COLO668 (cell line): ENCODE results near the gene RAB37.

Experiments
- DNase-seq: peaks from one replicate; lab custom pipeline; 2025; ENCODE audit not compliant: unreplicated experiment; lab: John Stamatoyannopoulos, UW

Gene RAB37

DNA sequence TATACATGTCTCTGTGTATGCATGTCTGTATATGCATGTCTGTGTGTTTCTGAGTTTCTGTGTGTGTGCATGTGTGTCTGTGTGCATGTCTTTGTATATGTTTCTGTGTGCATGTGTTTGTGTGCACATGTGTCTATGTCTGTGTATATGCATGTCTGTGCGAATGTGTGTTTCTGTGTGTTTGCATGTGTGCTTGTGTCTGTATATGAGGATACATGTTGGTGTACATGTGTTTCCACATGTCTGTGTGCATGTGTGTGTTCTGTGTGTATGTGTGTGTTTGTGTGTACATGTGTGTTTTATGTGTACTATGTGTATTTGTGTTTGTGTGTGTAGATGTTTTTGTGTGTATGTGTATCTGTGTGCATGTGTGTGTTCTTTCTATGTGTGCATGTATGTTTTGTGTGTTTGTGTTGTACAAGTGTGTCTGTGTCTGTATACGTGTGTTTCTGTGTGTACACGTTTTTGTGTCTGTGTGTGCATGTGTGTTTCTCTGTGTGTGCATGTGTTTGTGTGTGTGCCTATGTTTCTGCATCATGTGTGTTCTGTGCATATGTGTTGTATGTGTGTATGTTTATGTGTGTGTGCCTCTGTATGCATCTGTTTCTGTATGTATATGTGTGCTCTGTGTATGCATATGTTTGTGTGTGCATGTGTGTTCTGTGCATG, 8.9 kb upstream of the RAB37 start:
- no peak for DNase-seq

- DNase-seq = no peak
Observed at GRCh38 chr17:74728702-74729075, 8.4 kb upstream of the RAB37 start.

DNA sequence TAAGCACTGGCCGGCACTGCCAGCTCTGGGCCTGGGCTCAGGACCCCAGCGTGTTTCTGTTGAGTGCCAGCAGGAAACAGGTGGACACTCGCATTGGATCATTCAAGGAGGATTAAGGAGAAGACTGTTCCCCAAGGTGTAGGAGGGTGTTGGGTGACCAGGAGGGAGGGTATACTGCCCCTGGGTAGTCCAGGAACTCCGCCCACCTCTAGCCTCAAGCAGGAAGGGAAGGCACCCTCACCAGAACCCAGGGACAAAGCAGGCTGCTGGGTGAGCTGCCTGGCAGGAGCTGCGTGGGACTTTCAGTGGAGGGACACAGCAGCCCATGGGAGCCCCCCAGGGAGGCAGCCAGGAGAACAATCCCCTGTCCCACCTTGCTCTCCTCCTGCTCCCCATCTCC, 7.7 kb upstream of the RAB37 start:
- DNase-seq = no peak

DNA sequence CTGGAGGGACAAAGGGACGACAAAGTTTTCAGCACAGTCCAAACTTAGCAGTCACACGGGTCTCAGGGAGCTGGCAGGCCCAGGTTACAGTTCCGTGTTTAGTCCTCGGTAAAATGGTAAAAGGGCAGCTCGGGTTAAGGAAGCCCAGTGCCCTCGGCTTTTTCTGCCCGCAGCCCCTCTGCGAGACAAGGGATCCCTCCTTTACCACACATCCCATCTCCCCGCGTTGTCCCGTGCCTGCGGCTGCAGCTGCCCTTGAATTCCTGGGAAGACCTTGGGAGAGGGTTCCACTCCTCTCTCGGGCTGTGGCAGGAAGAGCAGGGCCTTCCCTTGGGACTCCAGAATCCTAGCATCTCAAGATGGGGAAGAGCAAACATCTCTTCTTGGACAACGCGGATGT, 7.2 kb upstream of the RAB37 start:
- DNase-seq = no peak

- DNase-seq = no peak
Observed at GRCh38 chr17:74730491-74731346, 6.3 kb upstream of the RAB37 start.

DNA sequence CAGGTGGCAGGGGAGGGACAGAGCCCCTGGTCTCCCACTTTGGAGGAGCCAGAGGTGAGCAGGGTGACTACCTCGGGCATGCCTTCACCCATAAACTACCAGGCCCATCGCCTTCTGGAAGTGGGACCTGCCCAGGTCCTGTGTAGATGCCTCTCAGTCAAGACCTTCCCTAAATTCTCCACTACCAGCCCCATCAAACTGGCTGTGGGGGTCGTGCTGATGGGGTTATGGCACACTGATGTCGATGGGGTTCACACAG, 5.8 kb upstream of the RAB37 start:
- no peak for DNase-seq

DNA sequence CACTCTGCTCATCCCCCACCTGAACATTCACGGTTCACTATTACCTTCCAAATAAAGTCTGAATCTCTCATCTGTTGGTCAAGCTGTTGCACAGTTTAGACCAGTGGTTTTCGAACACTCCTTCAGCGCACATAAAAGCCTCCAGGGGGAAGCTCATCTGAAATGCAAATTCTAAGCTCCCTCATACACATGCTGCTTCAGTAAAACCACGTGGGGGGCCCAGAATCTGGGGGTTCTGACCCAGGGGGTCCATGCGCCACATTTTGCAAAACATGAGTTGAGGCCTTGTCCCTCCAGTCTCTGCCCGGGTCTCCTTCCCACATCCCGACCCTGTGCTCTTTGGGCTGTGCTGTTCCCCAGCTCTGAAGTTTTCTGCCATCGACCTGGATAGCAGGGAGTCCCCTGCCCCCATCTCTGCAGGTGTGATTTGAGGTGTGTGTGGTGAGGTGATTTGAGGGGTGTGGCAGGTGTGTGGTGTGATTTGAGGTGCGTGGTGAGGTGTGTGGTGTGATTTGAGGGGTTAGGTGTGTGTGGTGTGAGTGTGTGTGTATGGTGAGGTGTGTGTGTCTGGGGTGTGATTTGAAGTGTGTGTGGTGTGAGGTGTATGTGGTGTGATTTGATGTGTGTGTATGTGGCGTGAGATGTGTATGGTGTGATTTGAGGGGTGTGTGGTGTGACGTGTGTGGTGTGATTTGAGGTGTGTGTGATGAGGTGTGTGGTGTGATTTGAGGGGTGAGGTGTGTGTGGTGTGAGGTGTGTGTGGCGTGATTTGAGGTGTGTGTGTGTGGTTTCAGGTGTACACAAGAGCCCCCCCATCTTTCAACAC, 4.8 kb upstream of the RAB37 start:
- DNase-seq = no peak

GRCh38 chr17:74733365-74734122, 3.5 kb upstream of the RAB37 start:
- no peak for DNase-seq

- no peak for DNase-seq
Observed at GRCh38 chr17:74734256-74734655, 2.8 kb upstream of the RAB37 start.

GRCh38 chr17:74737299-74738050, 419 bp downstream of the RAB37 start:
- DNase-seq = peak; percentile 31

GRCh38 chr17:74738051-74738996, 1.3 kb downstream of the RAB37 start:
- DNase-seq = peak; percentile 63

GRCh38 chr17:74739227-74739831, 2.3 kb downstream of the RAB37 start:
- DNase-seq = no peak

- no peak for DNase-seq
Observed at GRCh38 chr17:74740173-74740572, 3.1 kb downstream of the RAB37 start.

DNA sequence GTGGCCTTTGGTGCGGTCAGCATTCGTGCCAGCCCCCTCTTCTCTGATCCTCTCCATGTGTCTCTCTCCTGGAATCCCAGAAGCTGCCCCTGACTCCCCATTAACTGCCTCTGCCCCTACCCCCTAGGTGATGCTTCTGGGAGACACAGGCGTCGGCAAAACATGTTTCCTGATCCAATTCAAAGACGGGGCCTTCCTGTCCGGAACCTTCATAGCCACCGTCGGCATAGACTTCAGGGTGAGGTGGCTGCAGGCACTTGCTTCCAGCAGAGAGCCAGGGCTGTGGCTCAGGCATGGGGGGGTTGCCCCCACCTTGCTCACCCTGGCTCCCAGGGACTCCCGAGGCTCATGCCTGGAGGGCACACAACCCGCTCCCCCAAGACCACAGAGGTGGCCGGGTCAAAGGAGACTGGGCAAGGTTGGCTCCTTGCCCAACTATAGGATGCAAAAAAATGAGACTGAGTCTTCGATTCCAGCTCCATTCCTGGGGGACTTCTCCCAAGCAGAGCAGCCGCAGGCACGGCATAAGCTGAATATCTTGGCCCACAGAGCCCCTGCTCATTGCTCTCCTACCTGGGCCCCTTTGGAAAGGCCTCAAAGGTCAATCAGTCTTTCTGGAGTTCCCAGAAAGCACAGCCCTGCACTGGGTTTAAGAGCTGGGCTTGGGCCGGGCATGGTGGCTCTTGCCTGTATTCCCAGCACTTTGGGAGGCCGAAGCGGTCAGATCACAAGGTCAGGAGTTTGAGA, 3.8 kb downstream of the RAB37 start:
- no peak for DNase-seq

GRCh38 chr17:74742153-74742515, 5.1 kb downstream of the RAB37 start:
- DNase-seq = peak; percentile 74

DNA sequence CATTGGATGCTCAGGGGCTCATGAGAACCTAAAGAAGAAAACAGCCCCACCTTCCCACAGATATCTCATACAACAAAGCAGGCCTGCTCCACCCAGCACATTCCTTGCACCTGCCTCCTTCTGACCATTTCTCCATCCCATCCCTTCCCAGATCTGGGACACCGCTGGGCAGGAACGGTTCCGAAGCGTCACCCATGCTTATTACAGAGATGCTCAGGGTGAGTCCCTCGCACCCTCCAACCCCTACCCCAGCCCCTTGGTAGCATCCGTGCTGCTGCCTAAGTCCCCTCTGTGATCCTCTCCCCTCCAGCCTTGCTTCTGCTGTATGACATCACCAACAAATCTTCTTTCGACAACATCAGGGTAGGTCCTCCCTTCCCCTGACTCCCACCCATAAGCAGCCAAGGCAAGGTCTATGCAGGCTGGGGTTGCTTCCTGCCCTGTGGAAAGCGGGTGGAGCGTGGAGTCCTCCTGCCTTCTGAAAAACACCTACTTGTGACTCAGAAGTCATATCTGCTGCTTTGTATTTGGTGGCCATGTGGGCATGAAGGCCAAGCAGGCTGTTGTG, 6.0 kb downstream of the RAB37 start:
- no peak for DNase-seq

GRCh38 chr17:74743755-74744154, 6.7 kb downstream of the RAB37 start:
- no peak for DNase-seq

DNA sequence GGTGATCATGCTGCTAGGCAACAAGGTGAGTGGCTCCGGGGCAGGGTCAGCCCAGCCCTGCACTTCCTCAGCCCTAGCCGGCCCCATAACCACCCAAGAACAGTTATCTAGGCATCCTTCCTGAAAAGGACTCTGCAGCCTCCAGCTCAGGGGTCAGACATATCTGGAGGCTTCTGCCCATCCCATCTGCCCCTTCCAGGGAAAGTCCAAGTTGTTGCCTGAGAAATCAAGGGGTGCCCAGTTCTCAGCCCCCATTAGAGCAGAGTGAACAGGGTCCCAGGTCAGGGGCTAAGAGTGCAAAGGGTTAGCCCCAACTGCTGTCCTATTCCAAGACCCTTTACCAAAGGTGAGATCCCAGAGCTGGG, 7.3 kb downstream of the RAB37 start:
- no peak for DNase-seq
